HEK293T (cell line): ENCODE measurements around the gene PAFAH1B1.

Experiments used
- CTCF ChIA-PET: fragments of 350-600 bp; formaldehyde crosslinking; extraction: SDS; loops from one replicate; lab custom pipeline; 2021; ENCODE audit warnings: antibody characterized with exemption, inconsistent platforms; lab: Yijun Ruan, JAX
- POLR2A ChIA-PET: fragments of 350-600 bp; formaldehyde crosslinking; extraction: SDS; loops from one replicate; lab custom pipeline; 2020; ENCODE audit warnings: antibody characterized with exemption, inconsistent platforms; lab: Yijun Ruan, JAX
- DNase-seq: peaks from one replicate; pipeline ENCODE4 v3.0.0; 2012; ENCODE audit warnings: mixed read lengths; ENCODE audit errors: extremely low spot score
- ARNT ChIP-seq: fragments of 450-650 bp; IDR thresholded peaks from 2 replicates; pipeline ENCODE4 v1.6.1; 2017; ENCODE audit warnings: mild to moderate bottlenecking
- BHLHE40 ChIP-seq: fragments of 450-650 bp; IDR thresholded peaks from 2 replicates; pipeline ENCODE4 v1.6.1; 2016; ENCODE audit warnings: mild to moderate bottlenecking, moderate library complexity, borderline replicate concordance
- CTBP1 ChIP-seq: fragments of 450-650 bp; IDR thresholded peaks from 2 replicates; pipeline ENCODE4 v1.6.1; 2016; ENCODE audit warnings: borderline replicate concordance
- ELF4 ChIP-seq: fragments of 450-650 bp; IDR thresholded peaks from 2 replicates; pipeline ENCODE4 v1.6.1; 2017; ENCODE audit warnings: antibody characterized with exemption
- FOXA1 ChIP-seq: fragments of 450-650 bp; IDR thresholded peaks from 2 replicates; pipeline ENCODE4 v1.6.1; 2016; ENCODE audit warnings: mild to moderate bottlenecking
- FOXK2 ChIP-seq: fragments of 450-650 bp; IDR thresholded peaks from 2 replicates; pipeline ENCODE4 v1.6.1; 2016; ENCODE audit warnings: mild to moderate bottlenecking
- FOXM1 ChIP-seq: fragments of 450-650 bp; IDR thresholded peaks from 2 replicates; pipeline ENCODE4 v1.6.1; 2017; ENCODE audit warnings: mild to moderate bottlenecking, borderline replicate concordance
- HDGF ChIP-seq: fragments of 450-650 bp; IDR thresholded peaks from 2 replicates; pipeline ENCODE4 v1.6.1; 2017; ENCODE audit warnings: antibody characterized with exemption, borderline replicate concordance
- L3MBTL2 ChIP-seq: fragments of 450-650 bp; conservative IDR thresholded peaks from 2 replicates; pipeline ENCODE4 v1.6.1; 2016; ENCODE audit warnings: mild to moderate bottlenecking
- LEF1 ChIP-seq: fragments of 450-650 bp; IDR thresholded peaks from 2 replicates; pipeline ENCODE4 v1.6.1; 2017; ENCODE audit warnings: mild to moderate bottlenecking, borderline replicate concordance
- NFRKB ChIP-seq: fragments of 450-650 bp; IDR thresholded peaks from 2 replicates; pipeline ENCODE4 v1.6.1; 2016; ENCODE audit warnings: mild to moderate bottlenecking, moderate library complexity
- PKNOX1 ChIP-seq: fragments of 450-650 bp; IDR thresholded peaks from 2 replicates; pipeline ENCODE4 v1.6.1; 2016
- SP1 ChIP-seq: fragments of 450-650 bp; IDR thresholded peaks from 2 replicates; pipeline ENCODE4 v1.6.1; 2017
- SUZ12 ChIP-seq: fragments of 450-650 bp; IDR thresholded peaks from 2 replicates; pipeline ENCODE4 v1.6.1; 2016; ENCODE audit warnings: mild to moderate bottlenecking
- TARDBP ChIP-seq: fragments of 450-650 bp; IDR thresholded peaks from 2 replicates; pipeline ENCODE4 v1.6.1; 2016
- ZNF384 ChIP-seq: fragments of 450-650 bp; IDR thresholded peaks from 2 replicates; pipeline ENCODE4 v1.6.1; 2016

The PAFAH1B1 gene

DNA sequence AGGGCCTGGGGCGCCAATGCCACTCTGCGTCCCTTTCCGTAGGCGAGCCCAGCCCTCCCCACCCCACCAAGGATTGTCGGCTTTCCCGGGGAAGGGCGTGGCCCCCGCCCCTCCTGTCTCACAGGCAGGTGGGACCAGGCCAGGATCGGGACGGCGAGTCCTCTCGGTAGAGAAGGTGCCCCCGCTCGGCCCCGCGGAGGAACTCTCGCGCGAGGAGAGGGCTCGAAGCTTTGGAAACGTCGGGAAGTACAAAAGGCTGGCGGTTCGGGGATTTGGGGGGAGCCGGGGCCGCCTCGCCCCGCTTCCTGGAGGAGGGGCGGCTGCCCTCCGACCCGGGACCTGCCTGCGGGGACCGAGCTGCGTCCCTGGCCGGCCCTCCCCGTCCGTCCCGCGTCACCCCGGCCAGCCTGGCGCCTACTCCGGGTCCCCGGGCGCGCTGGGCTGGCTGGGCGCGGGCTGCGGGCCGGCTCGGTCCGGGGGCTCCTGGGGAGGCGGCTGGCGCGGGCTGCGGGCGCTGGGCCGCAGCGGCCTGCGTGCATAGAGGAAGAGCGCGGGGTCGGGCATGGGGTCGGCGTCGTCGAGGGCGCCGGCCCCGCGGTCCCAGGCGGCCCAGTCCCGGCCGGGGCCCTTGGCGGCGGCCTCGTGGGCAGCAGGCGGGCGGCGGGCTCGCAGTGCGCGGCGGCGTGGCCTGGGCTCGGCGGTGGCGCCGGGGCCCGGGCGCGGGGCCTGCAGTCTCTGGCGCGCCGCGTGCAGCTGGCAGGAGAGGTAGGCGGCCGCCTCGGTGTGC lies 130.7 kb downstream of the PAFAH1B1 start:
- ChIA-PET CTCF (interaction anchor here (0.6 to 0.7 kb wide), 2 partner anchors 47 to 309 kb away, joined by 3 read pairs; no protein-coding TSS in a partner anchor), POLR2A (no interaction called here)

DNA sequence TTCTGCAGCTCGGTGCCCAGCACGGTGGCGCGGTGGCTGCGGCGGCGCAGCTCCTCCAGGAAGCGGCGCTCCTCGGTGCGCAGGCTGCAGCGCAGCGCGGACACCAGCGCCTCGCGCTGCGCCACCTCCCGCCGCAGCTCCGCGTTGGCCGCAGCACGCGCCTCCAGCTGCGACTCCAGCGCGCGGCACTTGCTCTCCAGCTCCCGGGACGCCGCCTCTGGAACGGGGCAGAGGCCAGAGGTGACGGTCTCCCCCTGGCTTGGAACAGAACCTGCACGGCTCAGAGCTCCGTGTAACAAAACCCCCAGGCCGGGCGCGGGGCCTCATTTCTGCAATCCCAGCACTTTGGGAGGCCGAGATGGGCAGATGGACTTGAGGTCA lies 131.3 kb downstream of the PAFAH1B1 start:
- ChIA-PET POLR2A (no interaction called here), CTCF (interaction anchor here (0.6 to 0.7 kb wide), 2 partner anchors 48 to 309 kb away, joined by 3 read pairs; no protein-coding TSS in a partner anchor)
- DNase-seq: peak; percentile 80
- no peak for TF ChIP-seq LEF1
- peak; percentile 64 for TF ChIP-seq L3MBTL2

More for the DNA sequence above, 130.7 kb downstream of the PAFAH1B1 start:
- no peak for TF ChIP-seq FOXK2
- TF ChIP-seq FOXA1: no peak
- no peak for TF ChIP-seq L3MBTL2
- TF ChIP-seq ZNF384: no peak
- no peak for TF ChIP-seq BHLHE40
- no peak for TF ChIP-seq HDGF
- TF ChIP-seq NFRKB: no peak
- TF ChIP-seq LEF1: no peak
- no peak for TF ChIP-seq SUZ12
- TF ChIP-seq CTBP1: no peak
- TF ChIP-seq FOXM1: no peak
- no peak for TF ChIP-seq PKNOX1
- no peak for TF ChIP-seq ELF4
- TF ChIP-seq TARDBP: no peak
- no peak for TF ChIP-seq ARNT
- no peak for TF ChIP-seq SP1
- DNase-seq: no peak

GRCh38 chr17:2730764-2731353 lies 137.4 kb downstream of the PAFAH1B1 start:
- CTCF ChIA-PET: no interaction called here

DNA sequence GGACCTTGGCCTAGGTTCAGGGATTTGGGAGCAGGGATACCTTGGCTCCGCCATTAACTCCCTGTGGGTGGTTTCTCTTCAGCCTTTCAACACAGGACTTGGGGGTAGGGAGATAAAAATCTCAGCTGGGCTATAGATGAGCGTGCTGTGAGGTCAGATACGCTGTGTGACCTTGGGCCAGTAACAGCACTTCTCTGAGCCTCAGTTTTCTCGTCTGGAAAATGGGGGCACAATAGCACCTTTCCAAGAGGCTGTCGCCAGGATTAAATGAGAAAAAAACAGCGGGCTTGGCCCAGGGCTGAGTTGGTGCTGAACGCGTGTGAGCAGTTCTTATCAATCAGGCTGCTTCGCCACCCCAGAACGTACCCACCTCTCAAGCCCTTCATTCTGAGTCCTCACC lies 138.4 kb downstream of the PAFAH1B1 start:
- ChIA-PET POLR2A (no interaction called here), CTCF (no interaction called here)
- TF ChIP-seq PKNOX1: no peak
- TF ChIP-seq ARNT: no peak
- TF ChIP-seq FOXA1: no peak
- no peak for TF ChIP-seq FOXM1
- TF ChIP-seq ELF4: no peak
- TF ChIP-seq LEF1: no peak
- no peak for TF ChIP-seq TARDBP
- TF ChIP-seq HDGF: no peak
- no peak for TF ChIP-seq NFRKB
- TF ChIP-seq SP1: no peak
- no peak for TF ChIP-seq ZNF384
- DNase-seq: no peak

More at GRCh38 chr17:2730764-2731353, 137.4 kb downstream of the PAFAH1B1 start:
- no peak for DNase-seq
- TF ChIP-seq LEF1 (no peak), HDGF (no peak), SP1 (no peak), BHLHE40 (no peak), SUZ12 (no peak), NFRKB (no peak), L3MBTL2 (no peak), ZNF384 (no peak), FOXK2 (no peak), TARDBP (no peak), PKNOX1 (no peak), CTBP1 (no peak), FOXA1 (no peak)
- POLR2A ChIA-PET: no interaction called here

- ChIA-PET CTCF (no interaction called here), POLR2A (no interaction called here)
- no peak for TF ChIP-seq SUZ12
- no peak for TF ChIP-seq L3MBTL2
- TF ChIP-seq ZNF384: no peak
- TF ChIP-seq TARDBP: no peak
- no peak for TF ChIP-seq FOXM1
- no peak for TF ChIP-seq LEF1
- TF ChIP-seq NFRKB: no peak
- TF ChIP-seq BHLHE40: no peak
- TF ChIP-seq ELF4: no peak
- TF ChIP-seq PKNOX1: no peak
- no peak for TF ChIP-seq FOXA1
- no peak for TF ChIP-seq HDGF
- TF ChIP-seq SP1: no peak
- no peak for TF ChIP-seq FOXK2
- TF ChIP-seq ARNT: no peak
- no peak for DNase-seq
These were observed 141.5 kb downstream of the PAFAH1B1 start for GRCh38 chr17:2734939-2735338.
